ENCODE measurements around the gene HILPDA.

- no peak for TF ChIP-seq POLR2A (IDR thresholded peaks at IDR 0.05)
- TF ChIP-seq, protein P1, sequence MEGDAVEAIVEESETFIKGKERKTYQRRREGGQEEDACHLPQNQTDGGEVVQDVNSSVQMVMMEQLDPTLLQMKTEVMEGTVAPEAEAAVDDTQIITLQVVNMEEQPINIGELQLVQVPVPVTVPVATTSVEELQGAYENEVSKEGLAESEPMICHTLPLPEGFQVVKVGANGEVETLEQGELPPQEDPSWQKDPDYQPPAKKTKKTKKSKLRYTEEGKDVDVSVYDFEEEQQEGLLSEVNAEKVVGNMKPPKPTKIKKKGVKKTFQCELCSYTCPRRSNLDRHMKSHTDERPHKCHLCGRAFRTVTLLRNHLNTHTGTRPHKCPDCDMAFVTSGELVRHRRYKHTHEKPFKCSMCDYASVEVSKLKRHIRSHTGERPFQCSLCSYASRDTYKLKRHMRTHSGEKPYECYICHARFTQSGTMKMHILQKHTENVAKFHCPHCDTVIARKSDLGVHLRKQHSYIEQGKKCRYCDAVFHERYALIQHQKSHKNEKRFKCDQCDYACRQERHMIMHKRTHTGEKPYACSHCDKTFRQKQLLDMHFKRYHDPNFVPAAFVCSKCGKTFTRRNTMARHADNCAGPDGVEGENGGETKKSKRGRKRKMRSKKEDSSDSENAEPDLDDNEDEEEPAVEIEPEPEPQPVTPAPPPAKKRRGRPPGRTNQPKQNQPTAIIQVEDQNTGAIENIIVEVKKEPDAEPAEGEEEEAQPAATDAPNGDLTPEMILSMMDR (IDR thresholded peaks at IDR 0.05): no peak
Measured at GRCh38 chr7:128408709-128409595, 46.7 kb upstream of the HILPDA start.
